ENCODE results near the gene EYA2.

EYA2 gene

GRCh38 chr20:47067776-47068175, 173.1 kb downstream of the EYA2 start:
- no peak for DNase-seq

GRCh38 chr20:47070176-47070575, 175.5 kb downstream of the EYA2 start:
- DNase-seq = no peak

- DNase-seq = no peak
These were observed 177.1 kb downstream of the EYA2 start for GRCh38 chr20:47071646-47072185.

GRCh38 chr20:47073766-47074475, 179.3 kb downstream of the EYA2 start:
- no peak for DNase-seq

GRCh38 chr20:47075263-47075662, 180.6 kb downstream of the EYA2 start:
- no peak for DNase-seq

- DNase-seq = no peak
These were observed 184.4 kb downstream of the EYA2 start for GRCh38 chr20:47079047-47079446.

- DNase-seq = no peak
These were observed 185.7 kb downstream of the EYA2 start for GRCh38 chr20:47080365-47080764.

GRCh38 chr20:47086316-47086715, 191.7 kb downstream of the EYA2 start:
- no peak for DNase-seq

- DNase-seq = no peak
These were observed 193.7 kb downstream of the EYA2 start for GRCh38 chr20:47088335-47088734.

- DNase-seq = no peak
These were observed 194.5 kb downstream of the EYA2 start for GRCh38 chr20:47089151-47089550.

GRCh38 chr20:47090835-47091234, 196.2 kb downstream of the EYA2 start:
- DNase-seq = no peak

GRCh38 chr20:47093320-47093966, 198.8 kb downstream of the EYA2 start:
- DNase-seq = no peak

GRCh38 chr20:47095690-47096089, 201.0 kb downstream of the EYA2 start:
- DNase-seq = no peak

- DNase-seq = no peak
These were observed 203.3 kb downstream of the EYA2 start for GRCh38 chr20:47097691-47098622.

- DNase-seq = no peak
These were observed 204.4 kb downstream of the EYA2 start for GRCh38 chr20:47099093-47099492.

GRCh38 chr20:47099825-47100441, 205.3 kb downstream of the EYA2 start:
- DNase-seq = peak; percentile 46

GRCh38 chr20:47102629-47103028, 208.0 kb downstream of the EYA2 start:
- DNase-seq = no peak

GRCh38 chr20:47106786-47107185, 212.1 kb downstream of the EYA2 start:
- no peak for DNase-seq

- no peak for DNase-seq
These were observed 214.4 kb downstream of the EYA2 start for GRCh38 chr20:47108994-47109393.

GRCh38 chr20:47110819-47111218, 216.2 kb downstream of the EYA2 start:
- DNase-seq = no peak

GRCh38 chr20:47111576-47111975, 216.9 kb downstream of the EYA2 start:
- no peak for DNase-seq

GRCh38 chr20:47113362-47114109, 218.9 kb downstream of the EYA2 start:
- peak; percentile 73 for DNase-seq

Measured in fibroblast of skin of abdomen (primary cell).